Activated T-cell treated with anti-CD3 and anti-CD28 coated beads for 48 hours (primary cell): ENCODE results near the gene ICAM1.
A peak's percentile ranks its signal among the peaks of the same experiment; 100 is the strongest.
"Not testable (repeated sequence)": the region's sequence is repeated elsewhere in the genome, so short reads cannot be mapped to it uniquely, and the experiment has no call there.

ENCODE experiments used
- DNase-seq: peaks from one replicate; pipeline ENCODE4 v3.0.0-alpha.2; 2020; ENCODE audit warnings: low read depth

ICAM1 gene, protein sequence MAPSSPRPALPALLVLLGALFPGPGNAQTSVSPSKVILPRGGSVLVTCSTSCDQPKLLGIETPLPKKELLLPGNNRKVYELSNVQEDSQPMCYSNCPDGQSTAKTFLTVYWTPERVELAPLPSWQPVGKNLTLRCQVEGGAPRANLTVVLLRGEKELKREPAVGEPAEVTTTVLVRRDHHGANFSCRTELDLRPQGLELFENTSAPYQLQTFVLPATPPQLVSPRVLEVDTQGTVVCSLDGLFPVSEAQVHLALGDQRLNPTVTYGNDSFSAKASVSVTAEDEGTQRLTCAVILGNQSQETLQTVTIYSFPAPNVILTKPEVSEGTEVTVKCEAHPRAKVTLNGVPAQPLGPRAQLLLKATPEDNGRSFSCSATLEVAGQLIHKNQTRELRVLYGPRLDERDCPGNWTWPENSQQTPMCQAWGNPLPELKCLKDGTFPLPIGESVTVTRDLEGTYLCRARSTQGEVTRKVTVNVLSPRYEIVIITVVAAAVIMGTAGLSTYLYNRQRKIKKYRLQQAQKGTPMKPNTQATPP

DNA sequence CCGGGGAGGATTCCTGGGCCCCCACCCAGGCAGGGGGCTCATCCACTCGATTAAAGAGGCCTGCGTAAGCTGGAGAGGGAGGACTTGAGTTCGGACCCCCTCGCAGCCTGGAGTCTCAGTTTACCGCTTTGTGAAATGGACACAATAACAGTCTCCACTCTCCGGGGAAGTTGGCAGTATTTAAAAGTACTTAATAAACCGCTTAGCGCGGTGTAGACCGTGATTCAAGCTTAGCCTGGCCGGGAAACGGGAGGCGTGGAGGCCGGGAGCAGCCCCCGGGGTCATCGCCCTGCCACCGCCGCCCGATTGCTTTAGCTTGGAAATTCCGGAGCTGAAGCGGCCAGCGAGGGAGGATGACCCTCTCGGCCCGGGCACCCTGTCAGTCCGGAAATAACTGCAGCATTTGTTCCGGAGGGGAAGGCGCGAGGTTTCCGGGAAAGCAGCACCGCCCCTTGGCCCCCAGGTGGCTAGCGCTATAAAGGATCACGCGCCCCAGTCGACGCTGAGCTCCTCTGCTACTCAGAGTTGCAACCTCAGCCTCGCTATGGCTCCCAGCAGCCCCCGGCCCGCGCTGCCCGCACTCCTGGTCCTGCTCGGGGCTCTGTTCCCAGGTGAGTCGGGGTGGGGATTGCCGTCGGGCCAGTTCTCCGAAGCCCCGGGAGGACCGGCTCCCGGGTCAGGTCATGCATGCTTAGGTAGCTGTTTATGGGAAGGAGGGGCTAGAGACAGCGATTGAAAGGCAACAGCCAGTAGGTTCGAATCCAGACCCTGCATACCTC is at the start of gene ICAM1:
TSS of gene ICAM1 (plus strand) at position 505 of the 779 bp plus-strand sequence. CDS start at position 545, 40 bp downstream.
- DNase-seq: peak; percentile 76

DNA sequence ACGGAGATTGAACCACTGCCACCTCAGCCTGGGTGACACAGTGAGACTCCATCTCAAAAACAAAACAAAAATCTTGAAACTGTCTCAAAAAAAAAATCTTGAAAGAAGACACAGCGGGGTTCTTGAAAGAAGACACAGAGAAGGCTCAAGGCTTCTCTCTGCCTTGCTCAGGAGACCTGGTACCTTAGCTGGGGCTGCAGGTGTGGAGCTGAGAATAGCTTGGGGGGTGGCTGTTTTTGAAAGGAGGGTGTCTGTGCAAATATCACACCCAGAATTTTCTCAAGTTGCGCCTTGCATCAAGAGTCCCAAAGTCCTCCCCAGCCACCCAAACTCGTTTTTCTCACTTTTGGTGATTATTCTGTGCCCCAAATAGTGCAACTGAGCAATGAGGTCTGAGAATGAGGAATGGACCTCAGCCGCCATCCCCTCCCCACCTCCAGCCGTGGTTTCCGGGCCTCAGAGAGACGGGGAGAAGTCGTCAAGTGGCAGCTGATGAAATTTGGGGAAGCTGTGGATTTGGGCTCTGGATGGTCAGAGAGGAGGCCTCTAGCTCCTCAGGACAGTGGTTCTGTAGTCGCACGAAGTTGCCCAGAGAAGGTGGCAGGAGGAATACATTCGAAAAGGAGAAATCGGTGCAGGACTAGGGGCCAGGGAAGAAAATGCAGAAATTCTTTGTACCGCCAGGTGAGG is 48.6 kb upstream of the ICAM1 start:
- DNase-seq: no peak

DNA sequence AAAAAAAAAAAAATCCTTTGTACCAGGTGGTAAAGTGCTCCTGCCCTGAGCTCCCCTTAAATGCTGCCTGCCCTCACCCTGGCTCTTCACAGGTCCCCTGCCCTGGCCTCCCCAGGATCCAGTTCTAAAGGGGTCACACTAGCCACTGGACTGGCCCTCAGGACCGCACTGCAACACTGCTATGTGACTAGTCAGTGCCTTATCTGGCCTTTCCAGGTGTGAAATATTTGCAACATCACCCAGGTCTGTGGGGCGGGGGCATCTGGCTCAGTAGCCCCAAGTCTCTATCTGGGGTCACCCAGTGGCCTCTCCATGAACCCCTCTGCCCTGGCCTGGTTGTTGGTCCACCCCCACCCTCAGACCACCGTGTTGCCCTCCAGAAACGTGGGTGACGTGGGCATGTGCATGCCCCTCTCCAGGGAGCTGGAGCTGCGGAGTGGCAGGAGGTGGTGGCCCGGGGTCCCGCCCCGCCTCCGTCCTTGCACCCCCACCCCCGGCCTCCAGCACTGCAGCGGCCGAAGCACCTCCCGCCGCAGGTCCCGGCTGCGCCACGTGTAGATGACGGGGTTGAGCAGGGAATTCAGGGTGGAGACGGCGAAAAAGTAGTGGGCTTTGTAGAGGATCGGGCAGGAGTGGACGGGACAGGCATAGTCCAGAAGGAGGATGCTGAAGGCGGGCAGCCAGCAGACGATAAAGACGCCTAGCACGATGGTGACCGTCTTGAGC is 47.3 kb upstream of the ICAM1 start:
- DNase-seq: no peak

DNA sequence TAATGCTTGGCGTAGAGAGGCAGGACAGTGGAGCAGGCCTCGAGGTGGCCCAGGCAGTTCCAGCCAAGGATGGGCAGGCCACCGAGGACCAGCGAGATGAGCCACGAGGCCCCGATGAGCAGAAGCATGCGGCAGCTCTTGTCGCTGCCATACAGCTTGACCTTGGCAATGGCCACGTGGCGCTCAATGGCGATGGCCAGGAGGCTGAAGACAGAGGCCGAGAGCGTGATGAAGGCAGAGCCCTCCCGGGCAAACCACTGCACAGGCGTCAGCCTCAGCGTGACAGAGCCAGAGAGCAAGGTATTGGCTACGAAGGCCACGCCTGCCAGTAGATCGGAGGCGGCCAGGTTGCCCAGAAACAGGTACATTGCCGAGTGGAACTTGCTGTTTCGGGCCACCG is 46.6 kb upstream of the ICAM1 start:
- no peak for DNase-seq

DNA sequence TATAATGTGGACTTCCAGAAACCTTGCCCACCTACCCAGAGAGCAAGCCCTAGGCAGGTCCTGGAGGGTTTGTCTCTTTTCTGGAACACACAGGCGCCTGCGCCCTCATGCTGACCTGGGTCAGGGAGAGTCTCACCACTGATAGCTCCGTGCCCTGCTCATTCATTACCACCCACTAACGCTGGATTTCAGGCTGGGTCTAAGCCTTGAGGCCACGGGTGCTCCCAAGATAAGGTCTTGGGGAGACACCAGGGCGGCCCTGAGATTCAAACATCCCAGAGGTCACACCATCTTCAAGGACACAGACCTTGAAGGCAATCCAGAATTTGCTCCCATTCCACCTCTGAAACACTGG is 44.9 kb upstream of the ICAM1 start:
- no peak for DNase-seq

DNA sequence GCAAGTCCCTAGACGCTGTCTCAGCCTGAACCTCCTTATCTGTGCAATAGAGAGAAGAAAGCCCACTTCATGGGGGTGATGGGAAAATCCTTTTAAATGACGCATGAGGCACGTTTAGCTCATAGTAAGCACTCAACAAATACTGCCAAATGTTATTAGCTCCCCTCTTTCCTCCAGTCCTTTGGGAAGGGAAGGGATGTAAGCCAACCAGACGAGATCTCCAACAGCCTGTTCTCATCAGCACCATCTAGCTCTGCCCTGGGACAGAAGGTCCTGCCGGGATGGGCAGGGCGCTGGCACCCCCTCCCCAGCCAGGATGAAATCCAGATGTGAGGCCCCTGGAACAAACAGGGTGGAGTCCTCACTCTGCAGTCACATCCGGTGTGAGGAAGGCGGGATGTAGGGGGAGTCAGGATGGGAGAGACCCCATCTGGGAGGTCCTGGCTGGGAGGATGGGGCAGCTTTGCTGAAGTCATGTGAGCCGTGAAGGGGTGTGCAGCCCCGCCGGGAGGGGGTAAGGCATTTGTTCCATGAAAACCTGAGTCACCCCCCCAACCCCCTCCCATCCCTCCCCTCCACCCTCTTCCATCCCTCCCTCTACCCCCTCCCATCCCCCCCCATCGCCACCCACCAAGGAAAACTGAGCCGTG is 44.4 kb upstream of the ICAM1 start:
- DNase-seq: no peak

DNA sequence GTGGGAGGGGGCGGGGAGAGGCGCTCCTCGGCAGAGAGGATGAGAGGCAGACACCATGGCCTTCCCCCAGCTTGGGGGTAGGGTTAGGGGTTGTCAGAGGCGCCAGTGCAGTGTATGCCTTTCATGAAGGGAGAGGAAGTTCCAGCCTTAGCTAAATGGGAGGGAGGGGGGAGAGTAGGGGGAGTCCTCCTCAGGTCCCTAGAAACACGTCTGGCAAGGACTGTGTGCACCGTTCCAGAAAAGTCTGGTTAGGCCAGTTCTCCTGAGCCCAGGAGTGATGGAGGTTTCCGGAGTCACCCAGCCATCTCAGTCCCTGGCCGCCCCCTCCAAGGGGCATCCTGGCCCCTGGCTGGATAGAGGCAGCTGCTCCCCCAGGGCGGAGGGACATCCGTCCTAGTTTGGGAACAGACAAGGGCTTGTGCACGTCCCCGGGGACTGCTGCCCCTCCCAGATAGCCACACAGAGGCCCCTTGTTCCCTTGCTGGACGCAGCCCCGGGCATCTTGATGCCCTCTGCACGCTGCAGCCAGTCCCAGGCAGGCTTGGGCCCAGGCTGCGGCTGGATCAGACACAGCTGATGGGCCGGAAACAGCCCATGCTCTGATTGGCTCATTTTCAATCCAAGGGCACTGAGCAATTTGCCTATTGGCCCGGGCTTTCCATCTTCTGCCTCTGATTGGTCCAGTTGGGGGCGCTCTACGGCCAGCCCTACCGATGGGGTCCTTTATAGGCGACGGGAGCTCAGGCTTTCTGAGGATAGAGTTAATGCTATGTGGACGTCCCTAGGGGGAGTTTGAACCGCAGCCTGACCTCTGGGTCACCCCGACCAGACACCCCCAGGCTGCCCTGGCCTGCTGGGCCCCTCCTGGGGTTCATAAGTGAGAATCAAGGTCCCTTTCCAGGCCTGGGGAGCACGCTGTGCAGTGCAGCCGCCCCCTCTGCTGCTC is 43.6 kb upstream of the ICAM1 start:
- DNase-seq: no peak

DNA sequence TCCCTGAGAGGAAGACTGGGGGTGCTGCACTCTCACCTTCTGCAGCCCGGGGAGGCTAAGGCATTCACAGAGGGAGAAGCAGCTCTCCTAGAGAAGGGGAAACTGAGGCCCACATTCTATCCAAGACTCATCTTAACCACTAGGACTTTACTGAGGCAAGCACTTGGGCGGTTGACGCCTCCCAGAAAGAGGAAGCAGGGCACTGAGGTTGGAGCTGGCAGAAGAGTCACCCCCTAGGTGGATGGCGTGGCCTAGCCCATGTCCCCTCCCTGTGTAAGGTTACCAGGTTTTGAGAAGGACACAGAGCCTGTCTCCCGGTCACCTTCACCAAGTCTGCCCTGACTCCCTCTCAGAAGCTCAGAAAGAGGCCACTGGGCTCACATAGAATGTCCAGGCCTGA is 42.5 kb upstream of the ICAM1 start:
- no peak for DNase-seq

DNA sequence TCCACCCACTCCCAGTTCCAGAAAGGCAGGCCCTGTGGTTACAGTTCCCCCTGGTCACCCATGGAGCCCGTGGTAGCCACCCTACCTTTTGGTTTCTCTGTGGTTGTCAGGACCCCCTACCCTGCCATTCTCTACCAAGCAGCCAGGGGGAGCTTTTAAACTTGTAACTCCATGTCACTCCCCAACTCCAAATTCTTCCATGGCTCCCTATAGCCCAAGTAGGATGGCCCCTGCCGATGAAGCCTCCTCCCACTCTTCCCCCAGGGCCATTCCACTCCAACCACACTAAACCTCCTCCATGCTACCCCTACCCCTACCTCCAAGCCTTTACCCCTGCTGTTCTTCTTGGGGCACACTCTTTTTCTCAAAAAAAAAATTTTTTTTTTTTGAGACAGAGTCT is 42.0 kb upstream of the ICAM1 start:
- no peak for DNase-seq

DNA sequence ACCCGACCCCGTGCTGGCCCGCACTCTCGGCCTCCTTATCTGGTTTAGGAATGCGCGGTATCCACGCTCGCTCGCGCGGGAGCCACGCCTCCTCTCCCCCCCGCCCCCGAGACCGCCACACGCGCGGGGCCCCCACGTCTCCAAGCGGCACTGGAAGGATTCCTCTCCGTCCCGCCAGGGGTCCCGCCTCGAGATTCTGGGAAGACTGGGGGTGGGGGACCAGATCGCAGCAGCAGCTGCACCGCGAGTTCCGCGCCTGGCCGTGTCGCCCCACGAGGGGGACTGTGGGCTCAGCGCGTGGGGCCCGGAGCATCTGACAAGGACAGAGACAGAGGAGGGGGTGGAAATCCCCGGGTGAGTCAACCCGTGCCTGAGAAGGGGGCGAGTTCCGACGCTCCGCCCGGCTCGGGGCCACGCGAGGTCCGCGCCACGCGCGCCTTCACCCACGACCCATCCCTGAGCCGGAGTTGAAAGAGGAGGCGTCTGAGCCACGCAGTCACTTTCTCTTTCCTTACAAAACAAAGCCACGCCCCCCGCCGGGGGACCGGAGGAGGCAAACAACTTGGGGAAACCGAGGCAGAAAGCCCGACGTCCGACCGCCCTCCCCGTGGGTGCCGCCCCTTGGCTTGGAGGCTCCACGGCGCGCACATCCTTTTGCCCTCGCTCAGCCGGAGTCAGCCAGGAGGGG is 40.6 kb upstream of the ICAM1 start:
- DNase-seq: peak; percentile 34

DNA sequence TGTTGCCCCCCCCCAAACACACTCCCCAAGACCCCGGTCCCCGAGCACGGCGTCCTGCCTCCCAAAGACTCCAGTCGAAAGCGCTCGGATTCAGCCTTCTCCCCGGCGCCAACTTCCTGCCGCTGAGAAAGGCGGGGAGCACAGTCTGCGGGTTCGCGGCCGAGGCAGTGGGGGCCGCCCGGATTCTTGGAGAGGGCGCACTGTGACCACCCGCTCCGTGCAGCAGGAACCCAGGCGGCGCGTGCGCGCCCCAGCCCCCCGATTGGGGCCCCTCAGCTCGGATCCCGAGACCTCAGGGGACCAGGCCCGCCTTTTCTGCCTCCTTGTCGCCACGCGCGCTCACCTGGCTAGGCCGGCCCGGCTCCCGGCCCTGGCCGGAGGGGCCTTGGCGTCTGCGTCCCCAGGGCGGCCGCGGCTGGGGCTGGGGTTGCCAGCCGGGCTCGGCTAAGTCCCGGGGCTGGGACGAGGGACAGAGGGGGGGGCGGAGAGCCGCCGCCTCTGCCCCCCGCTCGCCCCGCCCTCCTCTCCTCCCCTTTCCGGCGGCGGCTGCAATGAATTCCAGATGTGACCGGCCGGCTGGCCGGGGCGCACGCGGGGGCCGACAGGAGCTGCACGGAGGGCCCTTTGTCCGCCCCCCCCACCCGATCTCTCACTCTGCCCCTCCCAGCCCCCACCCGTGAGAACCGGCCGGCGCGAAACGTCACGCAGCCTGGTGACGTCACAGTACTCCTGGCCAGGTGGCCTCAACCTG is 39.9 kb upstream of the ICAM1 start, which contains the start of gene S1PR2:
TSS of gene S1PR2 (minus strand) at position 471 of the 751 bp plus-strand sequence. CDS start 6,426 bp downstream, outside the sequence.
- DNase-seq: peak; percentile 69

DNA sequence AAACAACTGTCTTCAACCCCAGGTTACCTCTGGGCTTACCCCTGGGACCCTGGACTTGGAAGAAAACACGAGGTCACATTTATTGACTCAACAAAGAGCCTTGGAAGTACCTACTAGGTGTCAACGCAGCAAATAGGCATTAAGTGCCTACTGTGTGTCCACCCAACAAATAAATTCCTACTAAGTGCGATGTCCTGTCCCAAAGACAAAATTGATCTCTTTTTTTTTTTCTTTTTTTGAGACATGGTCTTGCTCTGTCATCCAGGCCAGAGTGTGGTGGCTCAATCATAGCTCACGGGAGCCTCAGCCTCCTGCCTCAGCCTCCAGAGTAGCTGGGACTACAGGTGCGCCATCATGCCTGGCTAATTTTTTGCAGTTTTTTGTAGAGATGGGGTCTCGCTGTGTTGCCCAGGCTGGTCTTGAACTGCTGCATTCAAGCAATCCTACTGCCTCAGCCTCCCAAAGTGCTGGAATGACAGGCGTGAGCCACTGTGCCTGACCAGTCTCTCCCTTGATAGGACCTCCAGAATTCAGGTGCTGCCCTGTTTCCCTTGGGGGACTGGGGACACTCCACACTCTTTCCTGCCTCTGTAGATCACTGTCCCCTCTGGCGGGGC is 39.2 kb upstream of the ICAM1 start:
- DNase-seq: no peak

DNA sequence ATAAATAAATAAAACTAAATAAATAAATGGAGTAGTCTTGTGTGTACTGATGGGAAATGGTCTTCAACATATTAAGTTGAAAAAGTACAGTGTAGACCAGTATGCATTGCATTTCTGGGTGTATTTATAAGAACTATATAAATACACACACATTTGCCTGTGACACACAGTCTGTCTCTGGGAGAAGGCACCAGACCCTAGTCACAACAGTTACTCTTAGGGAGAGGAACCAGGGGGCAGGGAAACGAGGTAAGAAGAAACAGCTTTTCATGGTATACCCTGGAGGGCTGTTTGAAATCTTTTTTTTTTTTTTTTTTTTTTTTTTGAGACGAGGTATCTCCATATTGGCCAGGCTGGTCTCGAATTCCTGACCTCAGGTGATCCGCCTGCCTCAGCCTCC is 37.0 kb upstream of the ICAM1 start:
- no peak for DNase-seq

DNA sequence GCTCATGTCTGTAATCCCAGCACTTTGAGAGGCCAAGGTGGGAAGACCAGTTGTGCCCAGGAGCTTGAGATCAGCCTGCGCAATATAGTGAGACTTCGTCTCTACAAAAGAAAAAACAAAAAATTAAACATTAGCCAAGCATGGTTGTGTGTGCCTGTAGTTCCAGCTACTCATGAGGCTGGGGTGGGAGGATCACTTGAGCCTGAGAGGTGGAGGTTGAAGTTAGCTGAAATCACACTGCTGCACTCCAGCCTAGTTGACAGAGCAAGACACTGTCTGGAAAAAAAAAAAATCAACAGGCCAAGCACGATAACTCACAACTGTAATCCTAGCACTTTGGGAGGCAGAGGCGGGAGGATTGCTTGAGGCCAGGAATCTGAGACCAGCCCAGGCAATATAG is 35.9 kb upstream of the ICAM1 start:
- no peak for DNase-seq

DNA sequence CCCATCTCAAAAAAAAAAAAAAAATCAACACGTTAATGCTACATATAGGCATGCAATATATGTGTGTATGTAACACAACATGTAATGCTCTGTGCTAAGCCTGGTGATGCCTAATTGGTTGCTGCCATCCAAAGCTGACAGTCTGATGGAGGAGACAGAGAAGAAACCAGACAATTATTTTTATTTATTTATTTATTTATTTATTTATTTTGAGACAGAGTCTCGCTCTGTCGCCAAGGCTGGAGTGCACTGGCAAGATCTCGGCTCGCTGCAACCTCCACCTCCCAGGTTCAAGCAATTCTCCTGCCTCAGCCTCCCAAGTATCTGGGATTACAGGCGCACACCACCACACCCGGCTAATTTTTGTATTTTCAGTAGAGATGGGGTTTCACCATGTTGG is 35.5 kb upstream of the ICAM1 start:
- DNase-seq: not testable (repeated sequence)

DNA sequence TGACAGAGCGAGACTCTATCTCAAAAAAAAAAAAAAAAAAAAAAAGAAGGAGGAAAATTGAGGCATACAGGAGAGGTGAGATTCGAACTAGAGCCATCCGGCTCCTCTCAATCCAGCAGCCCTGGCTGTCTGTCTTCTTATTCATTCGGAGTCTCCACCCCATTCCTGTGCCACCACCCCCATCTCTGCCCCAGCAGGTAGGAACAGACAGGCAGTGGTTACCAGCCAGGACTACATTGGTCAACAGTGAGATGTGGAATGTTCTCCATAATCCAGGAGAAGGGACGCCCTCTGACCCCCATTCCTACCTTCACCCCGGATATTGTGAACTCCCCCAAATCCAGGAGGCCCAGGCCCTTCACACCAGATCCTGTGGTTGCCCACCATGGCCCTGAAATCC is 33.2 kb upstream of the ICAM1 start:
- DNase-seq: no peak

DNA sequence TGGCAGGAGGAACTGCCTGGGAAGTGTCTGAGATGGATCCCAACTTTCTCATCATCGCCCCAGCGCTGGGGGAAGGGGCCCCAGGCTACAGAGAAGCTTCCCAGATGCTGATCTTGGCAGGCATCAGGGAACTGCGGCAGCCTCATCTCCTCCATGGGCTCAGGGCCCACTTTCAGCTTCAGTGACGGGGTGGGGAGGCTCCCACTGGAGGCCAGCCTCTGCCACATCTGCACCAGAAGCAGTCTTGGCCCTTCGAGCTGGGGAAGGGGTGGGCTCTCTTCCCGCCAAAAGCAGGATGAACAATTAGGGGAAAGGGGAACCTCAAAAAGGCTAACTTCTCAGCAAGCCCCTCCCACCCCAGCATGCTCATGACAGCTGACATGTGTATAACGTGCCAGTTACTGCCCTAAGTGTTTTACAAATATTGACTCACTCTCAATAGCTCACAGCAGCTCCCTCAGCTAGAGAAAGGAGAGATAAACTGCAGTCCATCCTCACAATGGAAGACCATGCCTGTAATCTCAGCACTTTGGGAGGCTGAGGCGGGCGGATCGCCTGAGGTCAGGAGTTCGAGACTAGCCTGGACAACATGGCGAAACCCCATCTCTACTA is 32.6 kb upstream of the ICAM1 start:
- no peak for DNase-seq
